GM23338 (cell line): ENCODE data around the gene BOLA3. TPM values are rescaled to one million over a fixed set of nuclear protein-coding genes. Genes with fewer than 3 reads are reported as not detected.

Experiments used
- ATAC-seq: fragments of 200-7000 bp; cut with Tn5 transposase; 3 replicates; pipeline ENCODE4 v1.9.1; 2020
- DNase-seq: peaks from one replicate; pipeline ENCODE4 v3.0.0-alpha.2; 2015; ENCODE audit warnings: low spot score
- H2AFZ ChIP-seq: fragments of 200-600 bp; sonication (generic); 2 replicates; pipeline ENCODE4 v1.8.0; 2016; ENCODE audit warnings: antibody characterized with exemption, mild to moderate bottlenecking, moderate library complexity
- H3F3A ChIP-seq: fragments of 200-600 bp; sonication (generic); replicated peaks from 2 replicates; pipeline ENCODE4 v1.8.0; 2017; ENCODE audit warnings: antibody characterized with exemption, mixed run types, low read depth
- H3K27ac ChIP-seq: fragments of 200-600 bp; sonication (generic); 2 replicates; pipeline ENCODE4 v1.6.1; 2016; ENCODE audit warnings: low read depth
- H3K27me3 ChIP-seq: fragments of 200-600 bp; sonication (generic); 2 replicates; pipeline ENCODE4 v1.8.0; 2016; ENCODE audit warnings: mild to moderate bottlenecking, mixed run types, moderate library complexity; ENCODE audit not compliant: insufficient read depth
- H3K36me3 ChIP-seq: fragments of 200-600 bp; sonication (generic); 2 replicates; pipeline ENCODE4 v1.8.0; 2016; ENCODE audit warnings: mild to moderate bottlenecking; ENCODE audit not compliant: insufficient read depth
- H3K4me1 ChIP-seq: fragments of 200-600 bp; sonication (generic); 2 replicates; pipeline ENCODE4 v1.8.0; 2016; ENCODE audit warnings: mild to moderate bottlenecking, moderate library complexity; ENCODE audit not compliant: insufficient read depth
- H3K4me2 ChIP-seq: fragments of 200-600 bp; sonication (generic); 2 replicates; pipeline ENCODE4 v1.7.1; 2017; ENCODE audit warnings: mixed run types
- H3K4me3 ChIP-seq: fragments of 200-600 bp; sonication (generic); 2 replicates; pipeline ENCODE4 v1.6.1; 2016; ENCODE audit warnings: mixed run types
- H3K79me2 ChIP-seq: fragments of 200-600 bp; sonication (generic); replicated peaks from 2 replicates; pipeline ENCODE4 v1.8.0; 2017; ENCODE audit warnings: mild to moderate bottlenecking; ENCODE audit not compliant: insufficient read depth
- H3K9me2 ChIP-seq: fragments of 200-600 bp; sonication (generic); 2 replicates; pipeline ENCODE4 v1.8.0; 2017; ENCODE audit not compliant: insufficient read depth
- H4K20me1 ChIP-seq: fragments of 200-600 bp; sonication (generic); replicated peaks from 2 replicates; pipeline ENCODE4 v1.8.0; 2017; ENCODE audit warnings: mild to moderate bottlenecking; ENCODE audit not compliant: insufficient read depth
- H3K27ac Mint-ChIP-seq: 2 replicates; pipeline ENCODE4 v1.8.0; 2020; ENCODE audit warnings: inconsistent platforms, mild to moderate bottlenecking, moderate library complexity, mixed read lengths
- H3K27me3 Mint-ChIP-seq: 3 replicates; pipeline ENCODE4 v1.8.0; 2022; ENCODE audit warnings: low read depth, mild to moderate bottlenecking, moderate library complexity, mixed read lengths, inconsistent platforms; ENCODE audit not compliant: insufficient read depth, poor library complexity
- H3K36me3 Mint-ChIP-seq: 3 replicates; pipeline ENCODE4 v1.8.0; 2021; ENCODE audit warnings: low read depth, mild to moderate bottlenecking, inconsistent platforms, moderate library complexity, mixed read lengths
- H3K4me1 Mint-ChIP-seq: 3 replicates; pipeline ENCODE4 v1.8.0; 2020; ENCODE audit warnings: mild to moderate bottlenecking, inconsistent platforms, mixed read lengths
- H3K4me3 Mint-ChIP-seq: 3 replicates; pipeline ENCODE4 v1.8.0; 2021; ENCODE audit warnings: moderate library complexity, mild to moderate bottlenecking, inconsistent platforms, mixed read lengths
- H3K9me3 Mint-ChIP-seq: 3 replicates; pipeline ENCODE4 v1.8.0; 2020; ENCODE audit warnings: moderate library complexity, mild to moderate bottlenecking, inconsistent platforms, mixed read lengths
- ETS1 ChIP-seq: IDR thresholded peaks from 2 replicates; pipeline ENCODE4 v1.6.1; 2016; ENCODE audit warnings: antibody characterized with exemption
- EZH2 ChIP-seq: fragments of 200-600 bp; sonication (generic); IDR thresholded peaks from one replicate; pipeline ENCODE4 v1.8.0; 2017; ENCODE audit warnings: antibody characterized with exemption, mild to moderate bottlenecking, low read depth; ENCODE audit not compliant: unreplicated experiment
- EZH2phosphoT487 ChIP-seq: fragments of 200-600 bp; sonication (generic); IDR thresholded peaks from one replicate; pipeline ENCODE4 v1.8.1; 2018; ENCODE audit warnings: antibody characterized with exemption; ENCODE audit not compliant: unreplicated experiment
- JUNB ChIP-seq: IDR thresholded peaks from one replicate; pipeline ENCODE4 v1.6.1; 2016; ENCODE audit warnings: antibody characterized with exemption; ENCODE audit not compliant: unreplicated experiment
- NANOG ChIP-seq: IDR thresholded peaks from 2 replicates; pipeline ENCODE4 v1.6.1; 2016; ENCODE audit warnings: antibody characterized with exemption, borderline replicate concordance
- POLR2AphosphoS5 ChIP-seq: IDR thresholded peaks from 2 replicates; pipeline ENCODE4 v1.6.1; 2016; ENCODE audit warnings: antibody characterized with exemption, low read depth
- REST ChIP-seq: IDR thresholded peaks from one replicate; pipeline ENCODE4 v1.6.1; 2018; ENCODE audit warnings: antibody characterized with exemption; ENCODE audit not compliant: unreplicated experiment
- ZNF114 ChIP-seq: fragments of 250-450 bp; sonication (Bioruptor Pico); IDR thresholded peaks from 2 replicates; pipeline ENCODE4 v1.5.0; 2020; ENCODE audit warnings: mild to moderate bottlenecking, moderate library complexity
- ZNF331 ChIP-seq: fragments of 250-450 bp; sonication (Bioruptor Pico); IDR thresholded peaks from 2 replicates; pipeline ENCODE4 v1.5.0; 2020; ENCODE audit warnings: low read depth, mild to moderate bottlenecking, moderate library complexity
- ZNF462 ChIP-seq: fragments of 250-450 bp; sonication (Bioruptor Pico); IDR thresholded peaks from 2 replicates; pipeline ENCODE4 v1.5.0; 2020; ENCODE audit warnings: mild to moderate bottlenecking, moderate library complexity
- polyA plus RNA-seq: library from polyadenylated mRNA; unstranded; fragments of >200 nt; fragmentation: Nextera tagmentation; extraction: Ambion mirVana; gene quantifications from 2 replicates; pipeline ENCODE4 v1.2.1, GENCODE V29; 2016
- total RNA-seq: library from RNA; depleted of rRNA; stranded (reverse); fragments of >200 nt; shearing (Covaris generic); gene quantifications from 2 replicates; pipeline ENCODE4 v1.2.3, GENCODE V29; 2014

The BOLA3 gene
- total and polyA plus RNA-seq, 2 experiments from 2014 or later = 89.8 to 233 TPM

GRCh38 chr2:74149247-74149525 lies 1.5 kb upstream of the BOLA3 start:
- Mint-ChIP-seq H3K9me3 (no peaks in the 10 kb centered on the region), H3K27ac (no peak overlapping the region), H3K36me3 (peaks cover 23% of the 10 kb centered on the region), H3K4me3 (no peak overlapping the region), H3K4me1 (peaks cover 11% of the 10 kb centered on the region), H3K27me3 (no peaks in the 10 kb centered on the region)
- Histone ChIP-seq H3K79me2 (peaks cover 6% of the 10 kb centered on the region; the same call in 1 of the 2 replicates), H3F3A (peaks cover 4% of the 10 kb centered on the region; the same call in 1 of the 2 replicates), H3K9me2 (no peaks in the 10 kb centered on the region), H4K20me1 (no peaks in the 10 kb centered on the region; the same call in 1 of the 2 replicates), H2AFZ (no peak overlapping the region), H3K4me3 (peak overlapping the region; percentile 98), H3K4me2 (peak overlapping the region; percentile 99), H3K4me1 (peaks cover 19% of the 10 kb centered on the region), H3K27me3 (no peaks in the 10 kb centered on the region), H3K27ac (no peak overlapping the region), H3K36me3 (no peaks in the 10 kb centered on the region)
- peak; percentile 31 for DNase-seq
- peak; percentile 4; the same call in 2 of the 3 replicates for ATAC-seq
- no peak for TF ChIP-seq ETS1
- TF ChIP-seq ZNF331 (CRISPR knock-in tag) = no peak
- no peak for TF ChIP-seq POLR2AphosphoS5
- no peak for TF ChIP-seq JUNB
- TF ChIP-seq EZH2 = no peak
- no peak for TF ChIP-seq EZH2phosphoT487
- no peak for TF ChIP-seq ZNF462 (CRISPR knock-in tag)
- no peak for TF ChIP-seq REST
- no peak for TF ChIP-seq NANOG
- no peak for TF ChIP-seq ZNF114 (CRISPR knock-in tag)
